ENCODE results near the gene APOBEC3F.

- TF ChIP-seq CTCF (conservative IDR thresholded peaks at IDR 0.05; ENCODE audit: low read depth, low read length), result no peak
- TF ChIP-seq EZH2 (IDR thresholded peaks at IDR 0.05; ENCODE audit: low read length, unreplicated experiment), result no peak
- TF ChIP-seq EZH2phosphoT487 (IDR thresholded peaks at IDR 0.05; ENCODE audit: borderline replicate concordance, low read length), result no peak
Observed at GRCh38 chr22:39091126-39092081, 50.7 kb downstream of the APOBEC3F start.

Measured in PC-3 (cell line).